Measurements from ENCODE around the gene SCN2A. TPM values are rescaled to one million over a fixed set of nuclear protein-coding genes. Genes with fewer than 3 reads are reported as not detected.

Gene SCN2A
- total RNA-seq, 1 donor from 2014 or later = 0.35 TPM

DNA sequence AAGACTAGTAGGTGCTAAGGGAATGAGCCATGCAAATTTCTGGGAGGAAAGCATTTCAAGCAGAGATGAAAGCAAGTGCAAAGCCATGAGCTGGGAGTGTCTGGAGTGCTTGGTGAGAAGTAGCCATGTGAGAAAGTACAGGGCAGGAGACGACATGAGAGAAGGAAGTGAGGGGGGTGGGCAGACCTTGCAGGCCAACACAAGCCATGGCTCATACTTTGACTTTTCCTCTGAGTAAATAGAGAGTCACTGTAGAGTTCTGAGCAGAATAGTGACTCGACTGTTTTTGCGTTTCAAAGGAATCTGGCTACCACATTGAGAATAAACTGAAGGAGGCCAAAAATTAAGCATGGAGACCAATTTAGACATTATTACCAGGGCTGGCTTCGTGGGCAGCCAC lies 42.2 kb downstream of the SCN2A start:
- H3K27ac ChIP-seq = no peak overlapping the region
- H3K9me3 ChIP-seq = no peaks in the 10 kb centered on the region
- H3K4me3 ChIP-seq = no peak overlapping the region
- no peaks in the 10 kb centered on the region for H3K36me3 ChIP-seq
- DNase-seq (no peak), ATAC-seq (no peak)
- H3K27me3 ChIP-seq (ENCODE audit: low read depth) = no peaks in the 10 kb centered on the region
- TF ChIP-seq, protein P1, sequence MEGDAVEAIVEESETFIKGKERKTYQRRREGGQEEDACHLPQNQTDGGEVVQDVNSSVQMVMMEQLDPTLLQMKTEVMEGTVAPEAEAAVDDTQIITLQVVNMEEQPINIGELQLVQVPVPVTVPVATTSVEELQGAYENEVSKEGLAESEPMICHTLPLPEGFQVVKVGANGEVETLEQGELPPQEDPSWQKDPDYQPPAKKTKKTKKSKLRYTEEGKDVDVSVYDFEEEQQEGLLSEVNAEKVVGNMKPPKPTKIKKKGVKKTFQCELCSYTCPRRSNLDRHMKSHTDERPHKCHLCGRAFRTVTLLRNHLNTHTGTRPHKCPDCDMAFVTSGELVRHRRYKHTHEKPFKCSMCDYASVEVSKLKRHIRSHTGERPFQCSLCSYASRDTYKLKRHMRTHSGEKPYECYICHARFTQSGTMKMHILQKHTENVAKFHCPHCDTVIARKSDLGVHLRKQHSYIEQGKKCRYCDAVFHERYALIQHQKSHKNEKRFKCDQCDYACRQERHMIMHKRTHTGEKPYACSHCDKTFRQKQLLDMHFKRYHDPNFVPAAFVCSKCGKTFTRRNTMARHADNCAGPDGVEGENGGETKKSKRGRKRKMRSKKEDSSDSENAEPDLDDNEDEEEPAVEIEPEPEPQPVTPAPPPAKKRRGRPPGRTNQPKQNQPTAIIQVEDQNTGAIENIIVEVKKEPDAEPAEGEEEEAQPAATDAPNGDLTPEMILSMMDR (IDR thresholded peaks at IDR 0.05) = no peak
- intact Hi-C loops (cut with DNase I) = no loop called here
- no peaks in the 10 kb centered on the region for H3K4me1 ChIP-seq

- Histone ChIP-seq H3K9me3 (no peaks in the 10 kb centered on the region), H3K4me1 (no peaks in the 10 kb centered on the region), H3K4me3 (no peak overlapping the region), H3K27me3 (ENCODE audit: low read depth) (no peaks in the 10 kb centered on the region), H3K36me3 (no peaks in the 10 kb centered on the region), H3K27ac (no peak overlapping the region)
- ATAC-seq = no peak
- intact Hi-C loops (cut with DNase I) = no loop called here
- TF ChIP-seq, protein P1 (IDR thresholded peaks at IDR 0.05) = no peak
- DNase-seq = no peak
Measured at GRCh38 chr2:165283342-165283741, 44.1 kb downstream of the SCN2A start.

DNA sequence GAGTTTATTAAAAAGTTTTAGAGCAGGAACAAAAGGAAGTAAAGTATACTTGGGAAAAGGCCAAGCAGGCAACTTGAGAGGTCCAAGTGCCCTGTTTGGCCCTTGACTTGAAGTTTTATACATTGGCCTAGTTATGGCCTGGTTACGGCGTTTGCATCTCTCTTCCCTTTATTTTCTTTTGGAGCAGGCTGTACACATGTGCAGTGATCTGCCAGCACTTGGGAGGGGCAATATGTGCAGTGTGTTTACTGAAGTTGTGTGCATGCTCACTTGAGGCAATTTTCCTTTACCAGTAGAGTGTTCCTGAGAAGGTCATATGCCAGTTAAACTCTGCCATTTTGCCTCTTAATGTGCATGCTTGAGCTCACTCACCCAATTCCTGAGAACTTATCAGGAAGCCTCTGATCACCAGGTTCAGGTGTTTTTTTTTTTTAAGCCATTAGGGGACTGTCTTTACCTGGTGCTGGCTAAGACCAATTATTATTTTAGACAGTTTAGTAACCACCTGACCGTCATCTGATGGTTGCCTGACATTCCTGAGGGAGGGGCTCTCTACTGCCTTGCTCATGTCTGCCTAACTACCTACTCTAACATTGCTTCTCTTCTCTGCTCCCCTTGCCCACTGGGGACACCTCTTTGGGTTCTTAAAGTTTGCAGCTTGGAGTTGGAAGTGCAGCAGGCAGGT lies 48.0 kb downstream of the SCN2A start:
- ATAC-seq (peak; percentile 80 to 94), DNase-seq (peak; percentile 48)
- Histone ChIP-seq H3K4me1 (no peaks in the 10 kb centered on the region), H3K36me3 (no peaks in the 10 kb centered on the region), H3K4me3 (no peak overlapping the region), H3K27ac (no peak overlapping the region), H3K9me3 (no peaks in the 10 kb centered on the region), H3K27me3 (ENCODE audit: low read depth) (no peaks in the 10 kb centered on the region)
- intact Hi-C loops (cut with DNase I) = no loop called here
- TF ChIP-seq, protein P1 (IDR thresholded peaks at IDR 0.05) = no peak

- TF ChIP-seq, protein P1 (IDR thresholded peaks at IDR 0.05) = no peak
- intact Hi-C loops (cut with DNase I) = no loop called here
Measured at GRCh38 chr2:165289069-165289468, 49.9 kb downstream of the SCN2A start.

GRCh38 chr2:165293440-165294420 lies 54.5 kb downstream of the SCN2A start:
- Histone ChIP-seq H3K4me1 (no peaks in the 10 kb centered on the region), H3K4me3 (no peak overlapping the region), H3K27me3 (ENCODE audit: low read depth) (no peaks in the 10 kb centered on the region), H3K36me3 (no peaks in the 10 kb centered on the region), H3K9me3 (no peaks in the 10 kb centered on the region), H3K27ac (no peak overlapping the region)
- TF ChIP-seq, protein P1 (IDR thresholded peaks at IDR 0.05) = peak; percentile 72
- ATAC-seq (peak; percentile 96 to 98), DNase-seq (no peak)
- intact Hi-C loops (cut with DNase I) = no loop called here

More at GRCh38 chr2:165289069-165289468, 49.9 kb downstream of the SCN2A start:
- Histone ChIP-seq H3K4me3 (no peak overlapping the region), H3K27me3 (ENCODE audit: low read depth) (no peaks in the 10 kb centered on the region), H3K36me3 (no peaks in the 10 kb centered on the region), H3K4me1 (no peaks in the 10 kb centered on the region), H3K27ac (no peak overlapping the region), H3K9me3 (no peaks in the 10 kb centered on the region)
- ATAC-seq = no peak
- DNase-seq = no peak
